HEK293 (cell line): ENCODE results near the gene TAF6L.

Experiments used
- CTCF ChIA-PET: fragments of 350-600 bp; formaldehyde crosslinking; extraction: SDS; loops from one replicate; lab custom pipeline; 2021; ENCODE audit warnings: antibody characterized with exemption; lab: Yijun Ruan, JAX
- POLR2A ChIA-PET: fragments of 300-600 bp; formaldehyde crosslinking; extraction: SDS; loops from one replicate; lab custom pipeline; 2020; ENCODE audit warnings: antibody characterized with exemption, inconsistent platforms; lab: Yijun Ruan, JAX
- H3K27ac ChIP-seq: fragments of 200-500 bp; sonication (Bioruptor generic); 2 replicates; pipeline ENCODE4 v1.5.1; 2014; ENCODE audit warnings: low read depth, low read length, control low read depth, inconsistent platforms; ENCODE audit errors: extremely low read depth
- H3K36me3 ChIP-seq, 2 experiments: fragments of 200-500 bp in 1 of 2; sonication (Bioruptor generic) in 1 of 2; 1 replicate in 1 of 2; 2 replicates in 1 of 2; pipeline ENCODE4 v1.5.1; 2014 to 2017; ENCODE audit warnings: inconsistent platforms in 2 of 2, low read length in 2 of 2; ENCODE audit not compliant: control insufficient read depth in 2 of 2, insufficient read depth in 1 of 2
- H3K4me1 ChIP-seq: fragments of 200-500 bp; sonication (Bioruptor generic); 2 replicates; pipeline ENCODE4 v1.5.1; 2014; ENCODE audit warnings: mild to moderate bottlenecking, low read length, inconsistent platforms; ENCODE audit not compliant: control insufficient read depth, insufficient read depth
- H3K4me3 ChIP-seq: 2 replicates; pipeline ENCODE4 v1.5.1; 2011; ENCODE audit warnings: low read depth, mild to moderate bottlenecking, control low read depth, low read length, moderate library complexity
- H3K9me3 ChIP-seq: fragments of 200-500 bp; sonication (Bioruptor generic); 2 replicates; pipeline ENCODE4 v1.5.1; 2014; ENCODE audit warnings: low read depth, low read length, inconsistent platforms; ENCODE audit not compliant: control insufficient read depth, insufficient read depth
- AEBP2 ChIP-seq: fragments of 450-650 bp; formaldehyde crosslinking; IDR thresholded peaks from 2 replicates; pipeline ENCODE4 v1.5.1; 2016; ENCODE audit warnings: missing biosample characterization, missing genetic modification characterization, borderline replicate concordance
- FEZF1 ChIP-seq: fragments of 450-650 bp; formaldehyde crosslinking; IDR thresholded peaks from 2 replicates; pipeline ENCODE4 v1.5.1; 2016; ENCODE audit warnings: missing biosample characterization, missing genetic modification characterization
- KLF16 ChIP-seq: fragments of 450-650 bp; formaldehyde crosslinking; IDR thresholded peaks from 2 replicates; pipeline ENCODE4 v1.5.1; 2017; ENCODE audit warnings: missing biosample characterization, missing genetic modification characterization
- ZBTB10 ChIP-seq: fragments of 450-650 bp; formaldehyde crosslinking; IDR thresholded peaks from 2 replicates; pipeline ENCODE4 v1.5.1; 2016; ENCODE audit warnings: missing biosample characterization, missing genetic modification characterization
- ZEB2 ChIP-seq: fragments of 450-650 bp; formaldehyde crosslinking; IDR thresholded peaks from 2 replicates; pipeline ENCODE4 v1.5.1; 2016; ENCODE audit warnings: missing biosample characterization, missing genetic modification characterization
- ZFP37 ChIP-seq: fragments of 450-650 bp; formaldehyde crosslinking; IDR thresholded peaks from 2 replicates; pipeline ENCODE4 v1.5.1; 2016; ENCODE audit warnings: missing biosample characterization, missing genetic modification characterization
- ZIC2 ChIP-seq: fragments of 450-650 bp; formaldehyde crosslinking; IDR thresholded peaks from 2 replicates; pipeline ENCODE4 v1.5.1; 2016; ENCODE audit warnings: missing biosample characterization, missing genetic modification characterization
- ZNF112 ChIP-seq: fragments of 450-650 bp; formaldehyde crosslinking; IDR thresholded peaks from 2 replicates; pipeline ENCODE4 v1.5.0; 2017; ENCODE audit warnings: missing biosample characterization, missing genetic modification characterization
- ZNF148 ChIP-seq: fragments of 450-650 bp; formaldehyde crosslinking; IDR thresholded peaks from 2 replicates; pipeline ENCODE4 v1.5.0; 2017; ENCODE audit warnings: missing biosample characterization, missing genetic modification characterization, borderline replicate concordance
- ZNF366 ChIP-seq: fragments of 450-650 bp; formaldehyde crosslinking; conservative IDR thresholded peaks from 2 replicates; pipeline ENCODE4 v1.5.1; 2016; ENCODE audit warnings: missing biosample characterization, missing genetic modification characterization
- ZNF560 ChIP-seq: fragments of 450-650 bp; formaldehyde crosslinking; IDR thresholded peaks from 2 replicates; pipeline ENCODE4 v1.5.1; 2017; ENCODE audit warnings: missing biosample characterization, missing genetic modification characterization, borderline replicate concordance
- ZNF610 ChIP-seq: fragments of 450-650 bp; formaldehyde crosslinking; IDR thresholded peaks from 2 replicates; pipeline ENCODE4 v1.5.1; 2016; ENCODE audit warnings: missing biosample characterization, missing genetic modification characterization, borderline replicate concordance
- ZNF626 ChIP-seq: fragments of 450-650 bp; sonication (Bioruptor Pico); formaldehyde crosslinking; IDR thresholded peaks from 2 replicates; pipeline ENCODE4 v1.5.1; 2018; ENCODE audit warnings: missing biosample characterization, missing genetic modification characterization, inconsistent platforms
- ZNF664 ChIP-seq: fragments of 450-650 bp; formaldehyde crosslinking; IDR thresholded peaks from 2 replicates; pipeline ENCODE4 v1.5.1; 2016; ENCODE audit warnings: missing biosample characterization, missing genetic modification characterization
- ZNF677 ChIP-seq: fragments of 450-650 bp; IDR thresholded peaks from 2 replicates; pipeline ENCODE4 v1.5.0; 2018; ENCODE audit warnings: missing biosample characterization, mild to moderate bottlenecking, missing genetic modification characterization, moderate library complexity
- ZNF704 ChIP-seq: fragments of 450-650 bp; formaldehyde crosslinking; IDR thresholded peaks from 2 replicates; pipeline ENCODE4 v1.5.1; 2016; ENCODE audit warnings: missing biosample characterization, missing genetic modification characterization
- TF ChIP-seq, protein P1 (sequence below): fragments of 450-650 bp; formaldehyde crosslinking; conservative IDR thresholded peaks from 2 replicates; pipeline ENCODE4 v1.5.1; 2016; ENCODE audit warnings: low read depth, missing biosample characterization, missing genetic modification characterization
- TF ChIP-seq, protein P2 (sequence below): fragments of 450-650 bp; formaldehyde crosslinking; IDR thresholded peaks from 2 replicates; pipeline ENCODE4 v1.5.1; 2017; ENCODE audit warnings: missing biosample characterization, missing genetic modification characterization

Gene TAF6L

DNA sequence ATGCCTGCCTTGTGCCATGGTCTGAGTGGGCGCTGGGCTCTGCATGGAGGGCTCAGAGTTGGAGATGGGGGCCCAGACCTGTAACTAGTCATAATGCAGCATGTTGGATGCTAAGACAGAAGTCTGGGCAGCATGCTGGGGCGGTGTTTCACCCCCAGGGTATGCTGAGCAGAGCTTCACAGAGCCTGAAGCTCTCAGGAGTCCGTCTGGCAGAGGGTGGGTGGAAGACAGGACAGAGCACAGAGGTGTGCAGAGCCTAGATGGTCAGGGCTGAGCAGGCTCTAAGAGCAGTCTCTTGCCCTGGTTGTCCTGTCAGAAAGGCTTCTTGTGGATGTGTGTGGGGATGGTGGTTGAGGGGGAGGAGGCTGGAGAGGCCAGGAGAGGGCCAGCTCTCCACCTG lies 7.2 kb downstream of the TAF6L start:
- POLR2A ChIA-PET, result interaction anchor here (0.6 kb wide), 1 partner anchor 79 kb away, joined by 6 read pairs; no protein-coding TSS in a partner anchor
- CTCF ChIA-PET, result no interaction called here
- Histone ChIP-seq H3K27ac (no peak overlapping the region), H3K4me3 (no peak overlapping the region), H3K36me3 (peaks cover 0 to 64% of the 10 kb centered on the region in 2 experiments; a peak in 2 of 3 replicates), H3K4me1 (no peaks in the 10 kb centered on the region), H3K9me3 (no peaks in the 10 kb centered on the region)
- TF ChIP-seq ZNF677 (tag by site-specific recombination), result no peak
- TF ChIP-seq ZFP37 (tag by site-specific recombination), result no peak
- TF ChIP-seq ZNF626 (tag by site-specific recombination), result no peak
- TF ChIP-seq ZIC2 (tag by site-specific recombination), result no peak
- TF ChIP-seq KLF16, result no peak
- TF ChIP-seq ZBTB10 (tag by site-specific recombination), result no peak
- no peak for TF ChIP-seq ZNF112 (tag by site-specific recombination)
- TF ChIP-seq, protein P1, sequence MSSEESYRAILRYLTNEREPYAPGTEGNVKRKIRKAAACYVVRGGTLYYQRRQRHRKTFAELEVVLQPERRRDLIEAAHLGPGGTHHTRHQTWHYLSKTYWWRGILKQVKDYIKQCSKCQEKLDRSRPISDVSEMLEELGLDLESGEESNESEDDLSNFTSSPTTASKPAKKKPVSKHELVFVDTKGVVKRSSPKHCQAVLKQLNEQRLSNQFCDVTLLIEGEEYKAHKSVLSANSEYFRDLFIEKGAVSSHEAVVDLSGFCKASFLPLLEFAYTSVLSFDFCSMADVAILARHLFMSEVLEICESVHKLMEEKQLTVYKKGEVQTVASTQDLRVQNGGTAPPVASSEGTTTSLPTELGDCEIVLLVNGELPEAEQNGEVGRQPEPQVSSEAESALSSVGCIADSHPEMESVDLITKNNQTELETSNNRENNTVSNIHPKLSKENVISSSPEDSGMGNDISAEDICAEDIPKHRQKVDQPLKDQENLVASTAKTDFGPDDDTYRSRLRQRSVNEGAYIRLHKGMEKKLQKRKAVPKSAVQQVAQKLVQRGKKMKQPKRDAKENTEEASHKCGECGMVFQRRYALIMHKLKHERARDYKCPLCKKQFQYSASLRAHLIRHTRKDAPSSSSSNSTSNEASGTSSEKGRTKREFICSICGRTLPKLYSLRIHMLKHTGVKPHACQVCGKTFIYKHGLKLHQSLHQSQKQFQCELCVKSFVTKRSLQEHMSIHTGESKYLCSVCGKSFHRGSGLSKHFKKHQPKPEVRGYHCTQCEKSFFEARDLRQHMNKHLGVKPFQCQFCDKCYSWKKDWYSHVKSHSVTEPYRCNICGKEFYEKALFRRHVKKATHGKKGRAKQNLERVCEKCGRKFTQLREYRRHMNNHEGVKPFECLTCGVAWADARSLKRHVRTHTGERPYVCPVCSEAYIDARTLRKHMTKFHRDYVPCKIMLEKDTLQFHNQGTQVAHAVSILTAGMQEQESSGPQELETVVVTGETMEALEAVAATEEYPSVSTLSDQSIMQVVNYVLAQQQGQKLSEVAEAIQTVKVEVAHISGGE (tag by site-specific recombination), result no peak
- no peak for TF ChIP-seq ZNF610 (tag by site-specific recombination)
- TF ChIP-seq AEBP2, result no peak
- TF ChIP-seq FEZF1, result no peak
- TF ChIP-seq, protein P2, sequence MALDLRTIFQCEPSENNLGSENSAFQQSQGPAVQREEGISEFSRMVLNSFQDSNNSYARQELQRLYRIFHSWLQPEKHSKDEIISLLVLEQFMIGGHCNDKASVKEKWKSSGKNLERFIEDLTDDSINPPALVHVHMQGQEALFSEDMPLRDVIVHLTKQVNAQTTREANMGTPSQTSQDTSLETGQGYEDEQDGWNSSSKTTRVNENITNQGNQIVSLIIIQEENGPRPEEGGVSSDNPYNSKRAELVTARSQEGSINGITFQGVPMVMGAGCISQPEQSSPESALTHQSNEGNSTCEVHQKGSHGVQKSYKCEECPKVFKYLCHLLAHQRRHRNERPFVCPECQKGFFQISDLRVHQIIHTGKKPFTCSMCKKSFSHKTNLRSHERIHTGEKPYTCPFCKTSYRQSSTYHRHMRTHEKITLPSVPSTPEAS (tag by site-specific recombination), result no peak
- TF ChIP-seq ZNF366 (tag by site-specific recombination), result no peak
- no peak for TF ChIP-seq ZEB2 (tag by site-specific recombination)
- TF ChIP-seq ZNF148 (tag by site-specific recombination), result no peak
- no peak for TF ChIP-seq ZNF560 (tag by site-specific recombination)
- TF ChIP-seq ZNF704 (tag by site-specific recombination), result no peak
- TF ChIP-seq ZNF664 (tag by site-specific recombination), result no peak
